Smooth muscle cell (in vitro differentiated cells): ENCODE results near the gene SPPL2B. TPM values are rescaled to one million over a fixed set of nuclear protein-coding genes. Genes with fewer than 3 reads are reported as not detected.

Experiments used
- DNase-seq: peaks from one replicate; lab custom pipeline; 2025; ENCODE audit not compliant: unreplicated experiment; lab: John Stamatoyannopoulos, UW
- H2AFZ ChIP-seq: fragments of 200-600 bp; sonication (generic); 2 replicates; pipeline ENCODE4 v1.6.0; 2016; ENCODE audit warnings: antibody characterized with exemption, low read depth, mild to moderate bottlenecking
- H3F3A ChIP-seq: fragments of 200-600 bp; sonication (generic); 2 replicates; pipeline ENCODE4 v1.6.0; 2017; ENCODE audit warnings: antibody characterized with exemption, low read depth
- H3K27ac ChIP-seq: fragments of 200-600 bp; sonication (generic); 2 replicates; pipeline ENCODE4 v1.5.1; 2016; ENCODE audit warnings: low read depth, mild to moderate bottlenecking
- H3K27me3 ChIP-seq: fragments of 200-600 bp; sonication (generic); 2 replicates; pipeline ENCODE4 v1.6.1; 2016; ENCODE audit warnings: low read depth, mild to moderate bottlenecking
- H3K36me3 ChIP-seq: fragments of 200-600 bp; sonication (generic); 2 replicates; pipeline ENCODE4 v1.5.1; 2016; ENCODE audit warnings: low read depth
- H3K4me1 ChIP-seq: fragments of 200-600 bp; sonication (generic); 2 replicates; pipeline ENCODE4 v1.5.1; 2016; ENCODE audit warnings: low read depth
- H3K4me2 ChIP-seq: fragments of 200-600 bp; sonication (generic); 2 replicates; pipeline ENCODE4 v1.6.0; 2016; ENCODE audit warnings: mild to moderate bottlenecking
- H3K4me3 ChIP-seq: fragments of 200-600 bp; sonication (generic); 2 replicates; pipeline ENCODE4 v1.5.1; 2016; ENCODE audit warnings: mild to moderate bottlenecking
- H3K79me2 ChIP-seq: fragments of 200-600 bp; sonication (generic); 2 replicates; pipeline ENCODE4 v1.6.0; 2016; ENCODE audit warnings: low read depth, mild to moderate bottlenecking
- H3K9ac ChIP-seq: fragments of 200-600 bp; sonication (generic); 2 replicates; pipeline ENCODE4 v1.6.0; 2016; ENCODE audit warnings: low read depth
- H3K9me3 ChIP-seq: fragments of 200-600 bp; sonication (generic); replicated peaks from 2 replicates; pipeline ENCODE4 v1.5.1; 2016; ENCODE audit warnings: low read depth
- H4K20me1 ChIP-seq: fragments of 200-600 bp; sonication (generic); 2 replicates; pipeline ENCODE4 v1.6.0; 2016; ENCODE audit warnings: low read depth
- WGBS: methylation state at CpG from one replicate; pipeline ENCODE4 v1.1.7; 2016; ENCODE audit warnings: low lambda C conversion rate; 5-methylcytosine and 5-hydroxymethylcytosine counted together
- polyA plus RNA-seq: library from polyadenylated mRNA; unstranded; fragments of >200 nt; fragmentation: Nextera tagmentation; extraction: Ambion mirVana; gene quantifications from 2 replicates; pipeline ENCODE4 v1.2.1, GENCODE V29; 2016
- total RNA-seq: library from RNA; depleted of rRNA; stranded (reverse); fragments of >200 nt; gene quantifications from 2 replicates; pipeline ENCODE4 v1.2.3, GENCODE V29; 2014
- TF ChIP-seq, protein P1 (sequence below): fragments of 200-600 bp; sonication (generic); IDR thresholded peaks from 2 replicates; pipeline ENCODE4 v1.5.1; 2017; ENCODE audit warnings: borderline replicate concordance, mild to moderate bottlenecking, antibody characterized with exemption; ENCODE audit not compliant: insufficient read depth, poor library complexity, severe bottlenecking

Gene SPPL2B
- total and polyA plus RNA-seq, 2 experiments from 2014 or later = 53.6 to 54.7 TPM

- WGBS = 88% methylated on average over 13 of the region's 13 CpGs
- H3K79me2 ChIP-seq = no peaks in the 10 kb centered on the region
- no peaks in the 10 kb centered on the region for H3K27me3 ChIP-seq
- H3K4me3 ChIP-seq = no peak overlapping the region
- no peaks in the 10 kb centered on the region for H3F3A ChIP-seq
- no peaks in the 10 kb centered on the region for H3K4me1 ChIP-seq
- no peak overlapping the region for H3K9ac ChIP-seq
- H3K27ac ChIP-seq = no peak overlapping the region
- TF ChIP-seq, protein P1, sequence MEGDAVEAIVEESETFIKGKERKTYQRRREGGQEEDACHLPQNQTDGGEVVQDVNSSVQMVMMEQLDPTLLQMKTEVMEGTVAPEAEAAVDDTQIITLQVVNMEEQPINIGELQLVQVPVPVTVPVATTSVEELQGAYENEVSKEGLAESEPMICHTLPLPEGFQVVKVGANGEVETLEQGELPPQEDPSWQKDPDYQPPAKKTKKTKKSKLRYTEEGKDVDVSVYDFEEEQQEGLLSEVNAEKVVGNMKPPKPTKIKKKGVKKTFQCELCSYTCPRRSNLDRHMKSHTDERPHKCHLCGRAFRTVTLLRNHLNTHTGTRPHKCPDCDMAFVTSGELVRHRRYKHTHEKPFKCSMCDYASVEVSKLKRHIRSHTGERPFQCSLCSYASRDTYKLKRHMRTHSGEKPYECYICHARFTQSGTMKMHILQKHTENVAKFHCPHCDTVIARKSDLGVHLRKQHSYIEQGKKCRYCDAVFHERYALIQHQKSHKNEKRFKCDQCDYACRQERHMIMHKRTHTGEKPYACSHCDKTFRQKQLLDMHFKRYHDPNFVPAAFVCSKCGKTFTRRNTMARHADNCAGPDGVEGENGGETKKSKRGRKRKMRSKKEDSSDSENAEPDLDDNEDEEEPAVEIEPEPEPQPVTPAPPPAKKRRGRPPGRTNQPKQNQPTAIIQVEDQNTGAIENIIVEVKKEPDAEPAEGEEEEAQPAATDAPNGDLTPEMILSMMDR = no peak
- H2AFZ ChIP-seq = no peak overlapping the region
- H3K9me3 ChIP-seq = no peaks in the 10 kb centered on the region
- no peaks in the 10 kb centered on the region for H3K36me3 ChIP-seq
- H4K20me1 ChIP-seq = no peaks in the 10 kb centered on the region
- no peak overlapping the region for H3K4me2 ChIP-seq
- no peak for DNase-seq
Measured at GRCh38 chr19:2374808-2375207, 46.3 kb downstream of the SPPL2B start.

DNA sequence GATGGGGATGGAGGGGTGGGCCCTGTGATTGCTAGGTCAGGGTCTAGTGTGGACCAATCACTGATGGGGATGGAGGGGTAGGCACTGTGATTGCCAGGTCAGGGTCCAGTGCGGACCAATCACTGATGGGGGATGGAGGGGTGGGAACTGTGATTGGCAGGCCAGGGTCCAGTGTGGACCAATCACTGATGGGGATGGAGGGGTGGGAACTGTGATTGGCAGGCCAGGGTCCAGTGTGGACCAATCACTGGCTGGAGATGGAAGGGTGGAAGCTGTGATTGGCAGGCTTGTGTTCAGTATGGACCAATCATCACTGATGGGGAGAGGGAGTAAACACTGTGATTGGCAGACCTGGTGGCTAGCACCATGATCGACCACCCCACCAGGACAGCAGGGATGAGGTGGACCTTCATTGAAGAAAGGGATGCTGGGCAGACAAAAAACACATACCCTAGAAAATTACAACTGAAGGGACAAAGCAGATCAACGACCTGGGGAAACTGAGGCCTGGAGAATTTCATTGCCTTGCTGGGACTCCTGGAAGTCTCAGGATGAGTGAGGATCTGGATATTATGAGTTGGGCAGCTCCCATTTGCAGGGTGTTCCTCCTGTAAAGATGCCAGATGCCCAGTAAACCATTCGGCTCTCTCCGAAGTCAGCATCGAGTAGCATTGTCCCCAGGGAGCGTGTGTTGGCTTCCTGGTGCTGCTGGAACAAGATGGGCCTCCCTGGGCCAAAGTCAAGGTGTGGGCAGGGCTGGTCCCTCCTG, 47.1 kb downstream of the SPPL2B start:
- DNase-seq = no peak
- WGBS = 95% methylated on average over 7 of the region's 7 CpGs
- no peaks in the 10 kb centered on the region for H4K20me1 ChIP-seq
- no peak overlapping the region for H3K4me3 ChIP-seq
- H3K9ac ChIP-seq = no peak overlapping the region
- H3K9me3 ChIP-seq = peaks cover under 1% of the 10 kb centered on the region
- no peaks in the 10 kb centered on the region for H3K36me3 ChIP-seq
- H3F3A ChIP-seq = no peaks in the 10 kb centered on the region
- no peaks in the 10 kb centered on the region for H3K79me2 ChIP-seq
- H3K27ac ChIP-seq = no peak overlapping the region
- TF ChIP-seq, protein P1 = no peak
- no peaks in the 10 kb centered on the region for H3K27me3 ChIP-seq
- no peaks in the 10 kb centered on the region for H3K4me1 ChIP-seq
- H2AFZ ChIP-seq = no peak overlapping the region
- H3K4me2 ChIP-seq = no peak overlapping the region

DNA sequence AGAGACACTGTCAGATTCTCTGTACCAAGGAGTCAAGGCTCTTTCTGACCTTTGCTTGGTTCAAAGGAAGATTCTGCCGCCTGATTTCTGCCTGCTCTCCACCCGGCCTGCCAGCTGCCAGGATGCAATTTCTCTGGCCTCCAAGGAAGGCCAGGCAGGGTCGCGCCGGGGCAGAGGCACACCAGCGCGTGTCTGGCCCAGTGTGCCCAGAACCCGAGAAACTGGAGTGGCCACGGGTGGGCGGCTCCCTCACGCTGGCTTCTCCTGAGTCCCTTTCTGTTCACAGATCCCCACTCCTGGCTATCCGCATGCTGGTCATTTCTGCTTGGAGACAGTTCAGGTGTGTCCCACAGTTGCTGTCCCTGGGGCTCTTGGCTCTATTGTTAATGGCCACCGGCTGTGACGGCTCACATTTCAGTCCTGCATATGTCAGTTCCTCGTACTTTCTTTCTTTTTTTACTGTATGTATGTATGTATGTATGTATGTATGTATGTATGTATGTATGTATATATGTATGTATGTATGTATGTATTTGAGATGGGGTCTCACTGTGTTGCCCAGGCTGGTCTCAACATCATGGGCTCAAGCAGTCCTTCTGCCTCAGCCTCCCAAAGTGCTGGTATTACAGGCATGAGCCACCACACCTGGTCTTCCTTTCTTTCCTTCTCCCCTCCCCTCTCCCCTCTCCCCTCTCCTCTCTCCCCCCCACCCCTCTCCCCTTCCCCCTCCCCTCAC, 48.5 kb downstream of the SPPL2B start:
- TF ChIP-seq, protein P1 = no peak
- Histone ChIP-seq H4K20me1 (no peaks in the 10 kb centered on the region), H3K9ac (no peak overlapping the region), H3K4me2 (no peak overlapping the region), H3K79me2 (no peaks in the 10 kb centered on the region), H3K4me3 (no peak overlapping the region), H2AFZ (no peak overlapping the region), H3K9me3 (peaks cover 5% of the 10 kb centered on the region), H3K27me3 (no peaks in the 10 kb centered on the region), H3K4me1 (no peaks in the 10 kb centered on the region), H3K36me3 (no peaks in the 10 kb centered on the region), H3F3A (no peaks in the 10 kb centered on the region), H3K27ac (no peak overlapping the region)
- 85% methylated on average over 15 of the region's 15 CpGs for WGBS
- DNase-seq = no peak
